Measurements from ENCODE around the gene ZMYND8.
"Not testable (repeated sequence)": the region's sequence is repeated elsewhere in the genome, so short reads cannot be mapped to it uniquely, and the experiment has no call there.

The ZMYND8 gene

DNA sequence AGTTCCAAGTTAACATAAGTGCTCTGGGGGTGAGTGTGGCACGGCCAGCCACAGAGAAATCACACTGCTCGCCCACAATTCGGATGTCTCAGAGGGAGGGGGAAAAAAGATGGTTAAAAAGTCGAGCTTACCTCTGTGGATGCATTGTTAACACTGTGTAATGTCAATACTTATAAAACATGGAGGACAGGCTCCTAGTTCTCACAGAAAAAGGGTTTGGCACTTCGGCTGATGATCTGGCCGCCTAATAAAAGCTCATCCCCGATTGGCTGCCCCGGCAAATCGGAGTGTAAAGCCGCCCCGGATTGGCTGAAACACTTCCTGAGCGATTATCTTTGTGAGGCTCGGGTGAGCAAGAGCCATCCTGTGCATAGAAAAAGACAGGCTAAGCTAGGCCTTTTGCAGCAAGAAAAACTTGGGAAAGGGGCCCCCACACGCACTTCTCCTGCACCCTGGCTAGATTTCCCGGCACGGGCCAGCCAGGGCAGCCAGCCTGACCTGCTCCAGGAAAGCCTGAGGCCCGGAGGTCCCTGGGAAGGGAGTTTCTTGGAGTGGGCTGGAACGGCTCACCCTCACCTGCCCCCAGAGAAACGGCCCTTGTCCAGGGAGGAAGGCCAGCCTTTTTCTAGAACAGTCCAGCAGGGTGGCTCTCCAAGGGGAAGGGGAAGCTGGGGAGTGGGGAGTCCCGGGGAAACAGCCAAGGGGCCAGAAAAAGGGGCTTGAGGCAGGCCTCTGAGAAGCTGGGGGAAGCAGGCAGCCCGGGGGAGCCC, at the start of gene ZMYND8:
Gene ZMYND8, minus strand, starts transcription at position 174 of the 770 bp plus-strand sequence. Its CDS starts 29 bp downstream, at position 145.
- peak; percentile 78 to 99 (median 95) for DNase-seq

DNA sequence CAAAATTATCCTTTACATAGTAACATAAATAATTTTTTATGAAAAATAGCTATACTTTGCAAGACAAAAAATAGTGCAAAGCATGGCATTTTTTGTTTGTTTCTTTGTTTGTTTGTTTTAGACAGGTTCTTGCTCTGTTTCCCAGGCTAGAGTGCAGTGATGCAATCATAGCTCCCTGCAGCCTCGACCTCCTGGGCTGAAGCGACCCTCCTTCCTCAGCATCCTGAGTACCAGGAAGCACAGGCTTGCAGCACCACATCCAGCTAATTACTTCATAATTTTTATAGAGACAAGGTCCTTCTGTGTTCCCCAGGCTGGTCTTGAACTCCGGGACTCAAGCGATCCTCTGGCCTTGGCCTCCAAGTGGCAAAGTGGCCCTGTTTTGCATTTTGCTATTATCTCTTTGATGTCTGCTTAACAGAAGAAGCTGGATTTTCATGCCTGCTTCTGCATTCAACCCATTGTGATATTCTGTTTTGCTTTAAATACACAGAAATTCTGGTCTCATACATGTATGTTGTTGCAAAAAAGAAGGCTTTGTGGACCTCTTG, 49.4 kb upstream of the ZMYND8 start:
- DNase-seq: no peak

DNA sequence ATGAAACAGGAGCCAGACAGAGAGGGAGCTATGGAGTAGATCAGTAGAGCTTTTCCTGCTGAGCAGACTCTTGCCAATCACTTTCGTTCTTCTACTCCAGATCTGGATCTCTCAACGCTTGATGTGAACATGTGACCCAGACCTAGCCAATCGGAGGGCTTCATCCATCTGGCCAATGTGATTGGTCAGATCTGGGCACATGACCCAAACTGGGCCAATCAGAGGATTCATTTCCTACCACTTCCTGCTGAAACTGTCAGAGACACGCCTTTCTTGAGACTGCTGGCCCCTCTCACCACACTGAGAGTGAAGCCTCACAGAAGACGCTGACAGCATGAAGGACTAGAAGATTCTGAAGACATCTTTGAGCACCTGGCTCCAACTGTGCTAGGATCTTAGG, 44.2 kb upstream of the ZMYND8 start:
- no peak for DNase-seq

DNA sequence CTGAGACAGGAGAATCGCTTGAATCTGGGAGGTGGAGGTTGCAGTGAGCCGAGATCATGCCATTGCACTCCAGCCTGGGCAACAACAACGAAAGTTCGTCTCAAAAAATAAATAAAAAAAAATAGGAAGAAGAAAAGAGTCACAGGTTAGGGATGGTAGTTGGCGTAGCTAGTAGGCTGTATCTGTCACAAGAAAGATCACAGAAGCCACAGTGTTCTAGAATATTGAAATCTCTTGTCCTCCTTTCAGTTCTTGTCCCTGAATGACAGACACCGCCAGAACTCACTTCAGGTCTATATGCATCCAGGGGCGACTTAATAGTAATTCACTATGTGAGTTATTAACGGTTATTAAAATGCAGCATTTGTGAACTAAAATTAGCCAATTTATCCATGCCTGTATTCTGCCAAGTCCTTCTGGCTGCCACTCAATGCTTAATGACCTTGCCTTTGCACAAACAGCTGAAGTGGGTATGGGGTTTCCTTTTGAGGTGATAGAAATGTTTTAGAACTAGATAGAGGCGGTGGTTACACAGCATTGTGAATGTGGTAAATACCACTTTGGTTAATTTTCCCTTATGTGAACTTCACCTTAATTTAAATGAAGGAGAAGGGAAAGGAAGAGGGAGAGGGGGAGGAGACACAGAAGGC, 41.3 kb upstream of the ZMYND8 start:
- no peak for DNase-seq

DNA sequence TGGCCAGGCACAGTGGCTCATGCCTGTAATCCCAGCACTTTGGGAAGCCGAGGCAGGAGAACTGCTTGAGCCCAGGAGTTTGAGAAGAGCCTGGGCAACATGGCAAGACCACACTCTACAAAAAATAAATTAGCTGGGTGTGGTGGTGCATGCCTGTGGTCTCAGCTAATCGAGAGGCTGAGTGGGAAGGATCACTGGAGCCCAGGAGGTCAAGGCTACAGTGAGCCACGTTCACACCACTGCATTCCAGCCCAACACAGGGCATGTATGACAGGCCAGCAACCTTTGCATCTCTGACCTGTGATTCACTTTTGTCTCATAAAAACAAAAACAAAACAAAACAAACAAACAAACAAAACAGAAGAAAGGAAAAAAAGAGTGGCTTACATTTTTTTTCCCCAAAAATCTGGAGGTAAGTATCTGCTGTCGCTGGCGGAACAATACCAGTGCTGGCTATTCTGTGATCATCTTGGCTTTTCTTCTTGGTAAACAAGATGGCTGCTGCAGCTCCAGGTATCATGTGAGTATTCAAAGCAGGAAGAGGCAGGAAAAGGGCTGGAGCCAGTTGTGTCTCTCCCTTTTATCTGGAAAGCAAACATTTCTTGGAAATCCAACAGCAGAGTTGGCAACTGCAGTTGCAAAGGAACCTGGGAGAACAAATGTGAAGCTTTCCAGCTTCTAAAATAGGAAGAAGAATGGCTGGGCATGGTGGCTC, 40.4 kb upstream of the ZMYND8 start:
- DNase-seq: no peak

DNA sequence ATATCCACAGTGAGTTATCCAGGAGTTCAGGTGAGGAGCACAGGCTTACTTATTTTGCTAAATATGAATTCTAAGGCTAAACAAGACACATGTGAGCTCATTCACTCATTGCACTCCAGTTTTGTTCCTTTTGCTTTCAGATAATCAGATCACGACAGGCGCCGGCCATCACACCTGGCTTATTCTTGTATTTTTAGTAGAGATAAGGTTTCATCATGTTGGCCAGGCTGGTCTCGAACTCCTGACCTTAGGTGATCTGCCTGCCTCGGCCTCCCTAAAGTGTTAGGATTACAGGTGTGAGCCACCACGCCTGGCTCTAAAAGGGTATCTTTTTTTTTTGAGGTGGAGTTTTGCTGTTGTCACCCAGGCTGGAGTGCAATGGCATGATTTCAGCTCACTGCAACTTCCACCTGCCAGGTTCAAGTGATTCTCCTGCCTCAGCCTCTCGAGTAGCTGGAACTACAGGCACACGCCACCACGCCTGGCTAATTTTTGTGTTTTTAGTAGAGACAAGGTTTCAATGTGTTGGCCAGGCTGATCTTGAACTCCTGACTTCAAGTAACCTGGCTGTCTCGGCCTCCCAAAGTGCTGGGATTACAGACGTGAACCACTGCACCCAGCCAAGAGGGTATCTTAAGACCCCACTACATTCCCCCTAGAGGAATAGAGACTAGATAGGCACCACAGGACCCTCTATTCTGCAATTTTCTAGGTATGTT, 37.5 kb upstream of the ZMYND8 start:
- not testable (repeated sequence) for DNase-seq

DNA sequence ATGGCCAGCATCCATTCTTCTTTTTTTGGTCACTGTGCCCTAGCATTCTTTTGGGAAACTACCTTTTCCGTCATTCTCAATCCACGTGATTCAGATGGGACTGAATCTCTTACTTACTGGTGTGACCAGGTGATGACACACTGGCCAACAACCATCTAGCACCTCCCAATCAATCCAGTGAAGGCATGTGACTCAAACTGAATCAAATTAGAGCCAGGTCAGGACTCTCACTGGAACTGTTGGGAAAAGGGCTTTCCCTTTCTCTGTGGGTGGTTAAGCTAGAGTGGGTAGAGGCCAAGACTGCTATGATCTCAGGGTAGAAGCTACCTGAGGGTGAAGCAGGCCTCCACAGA, 36.2 kb upstream of the ZMYND8 start:
- no peak for DNase-seq

DNA sequence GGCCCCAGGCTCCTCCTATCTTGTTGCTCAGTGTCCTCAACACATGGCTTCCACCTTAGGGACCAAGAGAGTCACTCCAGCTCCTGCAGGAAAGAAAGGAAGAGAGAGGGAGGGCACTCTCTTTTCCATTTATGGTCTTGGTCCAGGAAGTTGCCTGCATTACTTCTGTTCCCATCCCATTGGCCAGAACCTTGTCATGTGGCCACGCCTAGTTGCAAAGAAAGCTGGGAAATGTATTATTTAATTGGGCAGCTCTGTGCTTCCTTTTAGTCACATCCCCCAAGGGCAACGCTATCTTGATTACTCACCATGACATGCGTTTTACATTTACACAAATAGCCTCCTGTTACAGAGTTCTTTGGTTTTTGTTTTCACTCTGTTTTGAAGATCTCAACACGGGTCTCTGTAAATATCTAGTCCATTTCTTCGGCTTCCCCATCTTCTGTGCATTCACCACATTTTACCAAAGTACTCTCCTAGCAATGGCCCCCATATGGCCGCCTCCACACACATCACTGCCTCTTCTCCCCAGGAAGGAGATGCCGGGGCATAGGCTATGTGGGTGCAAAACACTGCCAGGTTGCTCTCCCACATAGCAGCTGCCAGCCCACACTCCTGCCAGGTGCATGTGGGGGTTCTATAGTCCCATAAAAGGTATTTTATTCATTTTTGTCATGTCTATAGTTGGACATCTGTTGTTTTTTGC, 35.7 kb upstream of the ZMYND8 start:
- no peak for DNase-seq

DNA sequence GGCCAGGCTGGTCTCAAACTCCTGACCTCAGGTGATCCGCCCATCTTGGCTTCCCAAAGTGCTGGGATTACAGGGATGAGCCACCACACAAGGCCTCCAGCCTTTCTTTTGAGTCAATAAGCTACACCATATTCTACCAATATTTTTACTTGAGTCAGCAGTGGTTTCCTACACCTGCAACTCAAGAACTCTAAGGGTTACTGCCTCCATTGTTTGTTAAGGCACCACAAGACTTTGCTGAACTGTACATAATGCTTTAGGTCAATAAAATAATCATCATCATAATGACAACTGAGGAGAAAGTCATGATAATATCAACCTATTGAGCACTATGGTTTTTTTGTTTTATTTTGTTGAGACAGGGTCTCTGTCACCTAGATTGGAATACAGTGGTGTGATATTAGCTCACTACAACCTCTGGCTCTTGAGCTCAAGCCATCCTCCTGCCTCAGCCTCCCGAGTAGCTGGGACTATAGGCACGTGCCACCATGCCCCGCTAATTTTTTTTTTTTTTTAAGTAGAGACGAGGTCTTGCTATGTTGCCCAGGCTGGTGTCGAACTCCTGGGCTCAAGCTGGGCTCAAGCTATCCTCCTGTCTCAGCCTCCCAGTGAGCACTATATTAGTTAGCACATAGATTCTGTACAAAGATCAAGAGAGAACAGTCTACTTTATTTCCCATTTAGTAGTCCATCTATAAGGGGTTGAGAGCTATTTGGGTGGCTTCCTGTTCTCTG, 34.9 kb upstream of the ZMYND8 start:
- no peak for DNase-seq

DNA sequence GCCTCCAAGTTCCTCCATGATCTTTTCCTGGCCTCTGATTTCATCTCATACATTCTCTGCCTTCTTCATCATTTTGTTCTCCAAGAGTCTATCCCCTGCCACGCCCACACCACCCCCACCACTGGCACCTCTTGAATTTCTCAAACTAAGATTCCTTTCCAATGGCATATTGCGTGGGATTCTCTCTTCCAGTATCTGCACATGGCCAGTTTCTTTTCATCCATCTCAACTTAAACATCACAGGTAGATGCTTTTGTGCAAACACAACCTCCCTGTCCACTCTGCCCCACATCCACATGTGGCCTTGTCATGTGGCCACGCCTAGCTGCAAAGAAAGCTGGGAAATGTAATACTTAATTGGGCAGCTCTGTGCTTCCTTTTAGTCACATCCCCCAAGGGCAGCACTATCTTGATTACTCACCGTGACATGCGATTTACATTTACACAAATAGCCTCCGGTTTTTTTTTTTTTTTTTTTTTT, 33.4 kb upstream of the ZMYND8 start:
- DNase-seq: no peak

DNA sequence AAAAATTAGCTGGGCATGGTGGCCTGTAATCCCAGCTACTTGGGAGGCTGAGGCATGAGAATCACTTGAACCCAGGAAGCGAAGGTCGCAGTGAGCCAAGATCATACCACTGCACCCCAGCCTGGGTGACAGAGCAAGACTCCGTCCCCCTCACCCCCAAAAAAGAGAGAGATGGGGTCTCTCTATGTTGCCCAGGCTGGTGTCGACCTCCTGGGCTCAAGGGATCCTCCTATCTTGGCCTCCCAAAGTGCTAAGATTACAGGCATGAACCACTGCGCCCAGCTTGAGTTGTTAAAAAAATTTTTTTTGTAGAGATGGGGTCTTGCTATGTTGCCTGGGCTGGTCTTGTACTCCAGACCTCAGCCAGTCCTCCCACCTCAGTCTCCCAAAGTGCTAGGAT, 29.5 kb upstream of the ZMYND8 start:
- not testable (repeated sequence) for DNase-seq

DNA sequence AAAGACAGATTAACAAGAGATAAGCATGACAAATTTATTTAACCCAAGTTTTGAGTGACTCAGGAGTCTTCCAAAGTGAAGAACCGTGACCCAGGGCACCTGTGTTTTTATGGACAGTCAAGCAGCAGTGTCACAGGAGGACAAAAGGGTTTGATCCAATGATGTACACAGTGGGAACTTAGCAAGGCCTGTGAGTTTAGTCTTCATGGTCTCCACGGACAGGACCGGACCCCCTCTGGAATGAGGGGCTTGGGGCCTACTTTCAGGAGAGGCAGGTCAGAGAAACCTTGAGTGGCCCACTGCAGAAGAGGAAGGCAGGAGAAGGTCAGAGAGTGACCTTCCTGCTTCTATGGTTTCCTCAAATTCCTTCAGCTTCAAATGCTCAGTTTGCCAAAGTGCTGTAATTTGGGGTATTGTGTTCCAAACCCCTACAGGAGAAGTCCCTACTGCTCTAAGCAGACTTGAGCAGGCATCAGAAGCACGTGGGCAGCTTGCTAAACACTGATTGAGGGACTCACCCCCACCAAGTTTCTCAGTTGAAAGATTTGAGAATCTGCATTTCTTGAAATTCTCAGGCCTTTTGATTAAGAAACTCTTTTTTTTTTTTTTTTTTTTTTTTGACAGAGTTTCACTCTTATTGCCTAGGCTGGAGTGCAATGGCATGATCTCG, 26.4 kb upstream of the ZMYND8 start:
- DNase-seq: no peak

DNA sequence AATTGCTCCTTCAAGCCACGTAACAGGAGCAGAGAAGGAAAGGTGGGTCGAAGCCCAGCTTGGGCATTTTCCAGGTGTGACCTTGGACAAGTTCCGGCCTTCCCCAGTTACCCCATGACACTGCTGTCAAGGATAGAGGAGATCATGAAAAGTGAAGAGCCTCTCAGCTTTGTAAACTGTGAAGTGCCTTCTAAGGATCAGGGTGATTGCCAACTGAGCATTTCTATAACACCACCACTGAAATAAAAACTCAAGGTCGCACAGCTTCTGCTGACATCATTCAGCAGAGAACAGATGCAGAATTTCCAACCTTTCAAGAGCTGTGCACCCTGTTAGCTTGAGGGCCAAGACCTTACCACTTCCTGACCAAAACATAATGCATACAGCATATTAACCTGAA, 24.0 kb upstream of the ZMYND8 start:
- DNase-seq: no peak

DNA sequence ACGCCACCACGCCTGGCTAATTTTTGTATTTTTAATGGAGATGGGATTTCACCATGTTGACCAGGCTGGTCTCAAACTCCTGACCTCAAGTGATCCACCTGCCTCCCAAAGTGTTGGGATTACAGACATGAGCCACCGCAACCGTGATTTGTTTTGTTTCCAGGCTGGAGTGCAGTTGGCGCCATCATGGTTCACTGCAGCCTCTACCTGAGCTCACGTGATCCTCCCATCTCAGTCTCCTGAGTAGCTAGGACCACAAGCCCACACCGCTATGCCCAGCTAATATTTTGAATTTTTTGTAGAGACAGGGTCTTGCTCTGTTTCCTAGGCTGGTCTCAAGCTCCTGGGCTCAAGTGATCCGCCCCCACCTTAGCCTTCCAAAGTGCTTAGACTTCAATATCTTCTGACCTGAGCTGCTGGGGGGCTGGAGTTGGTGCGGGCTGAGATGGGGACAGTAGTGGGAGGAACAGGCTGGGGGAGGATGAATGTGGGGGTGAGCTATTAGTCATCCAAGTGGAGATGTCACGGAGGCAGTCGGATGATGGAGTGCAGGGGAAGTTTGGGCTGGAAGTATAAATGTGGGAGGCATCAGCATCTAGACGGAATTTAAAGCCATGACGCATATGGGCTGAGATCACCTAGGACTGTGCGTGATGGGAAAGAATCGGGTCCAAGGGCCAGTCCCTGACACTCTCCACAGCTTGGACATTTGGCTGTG, 23.1 kb upstream of the ZMYND8 start:
- DNase-seq: no peak

DNA sequence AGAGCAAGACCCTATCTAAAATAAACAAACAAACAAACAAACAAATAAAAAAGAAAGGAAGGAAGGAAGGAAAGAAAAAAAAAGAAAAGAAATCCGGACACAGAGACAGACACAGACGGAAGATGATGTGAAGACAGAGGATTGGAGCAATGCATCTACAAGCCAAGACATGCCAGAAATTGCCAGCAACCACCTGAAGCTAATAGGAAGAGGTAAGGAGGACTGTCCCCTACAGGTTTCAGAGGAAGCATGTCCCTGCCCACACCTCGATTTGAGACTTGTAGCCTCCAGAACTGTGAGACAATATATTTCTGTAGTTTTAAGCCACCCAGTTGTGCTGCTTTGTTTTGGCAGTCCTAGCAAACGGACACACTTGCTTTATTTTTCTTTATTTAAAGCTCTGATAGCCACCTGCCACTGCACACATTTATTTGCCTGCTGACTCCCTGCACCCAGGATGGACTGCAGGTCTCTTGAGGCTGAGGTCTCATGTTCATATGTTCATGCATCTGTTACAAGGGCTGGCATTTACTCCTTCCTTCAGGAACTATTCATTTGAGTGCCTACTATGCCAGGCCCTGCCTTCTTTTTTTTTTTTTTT, 20.7 kb upstream of the ZMYND8 start:
- no peak for DNase-seq

DNA sequence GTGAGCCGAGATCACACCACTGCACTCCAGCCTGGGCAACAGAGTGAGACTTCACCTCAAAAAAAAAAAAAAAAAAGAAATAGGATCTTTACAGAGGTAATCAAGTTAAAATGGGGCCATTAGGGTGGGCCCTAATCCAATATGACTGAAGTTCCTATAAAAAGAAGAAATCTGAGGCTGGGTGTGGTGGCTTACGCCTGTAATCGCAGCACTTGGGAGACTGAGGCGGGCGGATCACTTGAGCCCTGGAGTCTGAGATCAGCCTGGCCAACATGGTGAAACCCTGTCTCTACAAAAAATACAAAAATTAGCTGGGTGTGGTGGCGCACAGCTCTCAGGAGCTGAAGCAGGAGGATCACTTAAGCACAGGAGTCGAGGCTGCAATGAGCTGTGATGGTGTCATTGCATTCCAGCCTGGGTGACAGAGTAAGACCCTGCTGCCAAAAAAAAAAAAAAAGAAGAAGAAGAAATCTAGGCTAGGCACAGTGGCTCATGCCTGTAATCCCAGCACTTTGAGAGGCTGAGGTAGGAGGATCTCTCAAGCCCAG, 19.7 kb upstream of the ZMYND8 start:
- DNase-seq: not testable (repeated sequence)

DNA sequence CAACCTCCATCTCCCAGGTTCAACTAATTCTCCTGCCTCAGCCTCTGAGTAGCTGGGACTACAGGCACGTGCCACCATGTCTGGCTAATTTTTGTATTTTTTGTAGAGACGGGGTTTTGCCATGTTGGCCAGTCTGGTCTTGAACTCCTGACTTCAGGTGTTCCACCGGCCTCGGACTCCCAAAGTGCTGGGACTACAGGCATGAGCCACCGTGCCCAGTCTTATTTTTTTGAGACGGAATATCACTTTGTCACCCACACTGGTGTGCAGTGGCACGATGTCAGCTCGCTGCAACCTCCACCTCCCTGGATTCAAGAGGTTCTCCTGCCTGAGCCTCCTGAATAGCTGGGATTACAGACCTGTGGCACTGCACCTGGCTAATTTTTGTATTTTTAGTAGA, 17.6 kb upstream of the ZMYND8 start:
- not testable (repeated sequence) for DNase-seq

DNA sequence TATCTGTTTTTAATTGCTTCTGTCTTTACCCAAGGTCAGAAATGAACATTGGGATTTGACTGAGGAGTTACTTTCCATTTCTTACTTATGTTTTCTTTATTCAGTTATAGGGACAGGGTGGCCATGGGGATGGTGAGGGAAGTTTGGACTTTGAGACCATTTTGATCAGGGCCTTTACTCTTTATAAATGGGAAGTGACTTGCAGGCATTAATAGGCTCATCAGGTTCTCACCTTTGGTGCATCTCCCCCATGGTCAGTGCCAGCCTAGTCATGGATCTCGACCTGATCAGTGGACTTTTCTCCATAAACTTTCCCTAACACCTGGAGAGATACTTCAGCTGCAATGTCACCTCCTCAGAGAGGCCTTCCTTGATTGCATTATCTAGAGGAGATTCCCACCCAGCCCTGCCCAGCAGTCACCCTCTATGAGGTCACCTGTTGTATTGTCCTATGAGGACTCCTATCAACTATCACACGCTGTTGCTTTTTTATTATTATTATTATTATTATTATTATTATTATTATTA, 16.8 kb upstream of the ZMYND8 start:
- no peak for DNase-seq
